Uterus (tissue), 4 donors: ENCODE measurements around the gene KCTD1. TPM values are rescaled to one million over a fixed set of nuclear protein-coding genes. Genes with fewer than 3 reads are reported as not detected.

Experiments used
- DNase-seq, 2 donors: peaks; one replicate each; pipeline ENCODE4 v3.0.0-alpha.2; 2019 to 2020
- H3K27ac ChIP-seq, 2 donors: fragments of 200-600 bp; sonication (generic); 1 replicate in 1 of 2; 2 replicates in 1 of 2; pipeline ENCODE4 v1.5.1; 2016 to 2018
- H3K27me3 ChIP-seq, 2 donors: fragments of 200-600 bp; sonication (generic); one replicate each; pipeline ENCODE4 v1.5.1; 2018 to 2019; ENCODE audit warnings: control low read depth in 1 of 2
- H3K36me3 ChIP-seq, 2 donors: fragments of 200-600 bp; sonication (generic); one replicate each; pipeline ENCODE4 v1.5.1; 2019; ENCODE audit warnings: control low read depth in 1 of 2
- H3K4me1 ChIP-seq, 2 donors: fragments of 200-600 bp; sonication (generic); one replicate each; pipeline ENCODE4 v1.5.1; 2018 to 2019; ENCODE audit warnings: control low read depth in 1 of 2
- H3K4me3 ChIP-seq, 2 donors: fragments of 200-600 bp; sonication (generic); 1 replicate in 1 of 2; 2 replicates in 1 of 2; pipeline ENCODE4 v1.5.1; 2018 to 2019; ENCODE audit warnings: mild to moderate bottlenecking in 1 of 2
- H3K9me3 ChIP-seq, 2 donors: fragments of 200-600 bp; sonication (generic); one replicate each; pipeline ENCODE4 v1.5.1; 2019; ENCODE audit warnings: control low read depth in 1 of 2
- CTCF ChIP-seq, 4 experiments: fragments of 200-600 bp in 2 of 4; fragments of 450-650 bp in 2 of 4; sonication (generic) in 2 of 4; IDR thresholded peaks; one replicate each; pipeline ENCODE4 v1.5.1; 2016 to 2019; ENCODE audit warnings: antibody characterized with exemption in 4 of 4, mild to moderate bottlenecking in 2 of 4, moderate library complexity in 1 of 4
- POLR2A ChIP-seq, 2 donors: fragments of 450-650 bp; IDR thresholded peaks; one replicate each; pipeline ENCODE4 v1.6.1; 2016; ENCODE audit warnings: antibody characterized with exemption in 2 of 2, mild to moderate bottlenecking in 1 of 2, moderate library complexity in 1 of 2
- intact Hi-C: fragments of 100-400 bp; cut with DNase I; formaldehyde crosslinking; loops from one replicate; pipeline ENCODE4 v1.15.1; 2023; ENCODE audit warnings: low total_unique reads
- total RNA-seq, 4 donors: library from RNA; depleted of rRNA in 3 of 4; stranded (reverse); fragments of >200 nt in 3 of 4; gene quantifications; one replicate each; pipeline versions ENCODE4 v1.1.0 to v1.2.4, GENCODE V29; 2014 to 2023
- donor health status: DM: yes; HTN: yes; CAD: no.

The KCTD1 gene
- total RNA-seq, 4 donors from 2014 or later, result 1.2 to 41.3 (median 11.7) TPM

- intact Hi-C loops, result no loop called here
- Histone ChIP-seq H3K36me3 (no peaks in the 10 kb centered on the region), H3K27me3 (no peaks in the 10 kb centered on the region), H3K9me3 (no peaks in the 10 kb centered on the region), H3K27ac (no peak overlapping the region), H3K4me1 (no peaks in the 10 kb centered on the region), H3K4me3 (no peak overlapping the region)
- no peak for DNase-seq
- TF ChIP-seq CTCF (IDR thresholded peaks at IDR 0.05) (no peak), POLR2A (IDR thresholded peaks at IDR 0.05) (no peak)
Measured at GRCh38 chr18:26474542-26474941, 73.8 kb downstream of the KCTD1 start.

DNA sequence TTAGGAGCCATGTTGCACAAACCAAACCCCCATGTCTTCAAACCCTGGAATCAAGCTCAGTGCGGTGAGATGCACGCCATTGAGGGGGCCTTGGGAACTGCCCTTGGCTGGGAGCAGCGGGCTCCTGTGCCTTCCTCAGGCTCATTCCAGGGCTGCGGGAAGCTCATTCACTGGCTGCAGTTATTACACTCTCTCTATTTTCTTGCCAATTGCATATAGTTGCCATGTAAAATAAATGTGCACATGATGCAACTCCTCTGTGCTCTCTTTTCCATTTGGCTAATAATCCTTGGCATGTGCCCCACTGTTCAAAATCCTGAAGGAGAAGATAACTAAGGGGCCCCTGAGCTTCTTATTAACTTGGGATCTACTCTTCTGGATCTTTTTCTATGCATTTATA is 74.7 kb downstream of the KCTD1 start:
- intact Hi-C loops, result no loop called here
- H3K4me3 ChIP-seq, result no peak overlapping the region
- H3K36me3 ChIP-seq, result no peaks in the 10 kb centered on the region
- no peak for DNase-seq
- H3K4me1 ChIP-seq, result no peaks in the 10 kb centered on the region
- TF ChIP-seq POLR2A (IDR thresholded peaks at IDR 0.05), result no peak
- TF ChIP-seq CTCF (IDR thresholded peaks at IDR 0.05), result no peak
- no peaks in the 10 kb centered on the region for H3K27me3 ChIP-seq
- H3K9me3 ChIP-seq, result no peaks in the 10 kb centered on the region
- H3K27ac ChIP-seq, result no peak overlapping the region

DNA sequence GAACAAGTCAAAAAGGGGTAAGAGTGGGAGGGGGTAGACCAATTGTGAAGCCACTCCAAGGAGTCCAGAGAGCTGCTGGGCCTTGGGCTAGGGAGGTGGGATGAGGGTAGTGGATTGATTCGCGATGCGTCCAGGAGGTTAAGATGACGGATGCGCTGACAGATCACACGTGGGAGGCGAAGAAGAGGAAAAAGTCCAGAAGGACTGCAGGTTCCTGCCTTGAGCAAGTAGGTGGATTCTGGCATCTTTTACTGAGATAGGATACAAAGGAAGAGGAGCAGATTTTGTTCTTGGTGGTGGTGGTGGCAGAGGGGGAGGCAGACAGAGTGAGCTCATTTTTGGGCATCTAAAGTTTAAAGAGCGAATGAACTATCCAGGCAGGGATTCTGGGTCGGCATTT is 76.5 kb downstream of the KCTD1 start:
- Histone ChIP-seq H3K27ac (no peak overlapping the region), H3K4me3 (no peak overlapping the region), H3K9me3 (no peaks in the 10 kb centered on the region), H3K4me1 (no peaks in the 10 kb centered on the region), H3K27me3 (no peaks in the 10 kb centered on the region), H3K36me3 (no peaks in the 10 kb centered on the region)
- intact Hi-C loops, result no loop called here
- TF ChIP-seq CTCF (IDR thresholded peaks at IDR 0.05), result no peak
- TF ChIP-seq POLR2A (IDR thresholded peaks at IDR 0.05), result no peak
- no peak for DNase-seq

- intact Hi-C loops, result no loop called here
- Histone ChIP-seq H3K9me3 (no peaks in the 10 kb centered on the region), H3K4me1 (no peaks in the 10 kb centered on the region), H3K27ac (no peak overlapping the region), H3K4me3 (no peak overlapping the region), H3K36me3 (no peaks in the 10 kb centered on the region), H3K27me3 (no peaks in the 10 kb centered on the region)
- no peak for TF ChIP-seq CTCF (IDR thresholded peaks at IDR 0.05)
- no peak for TF ChIP-seq POLR2A (IDR thresholded peaks at IDR 0.05)
- no peak for DNase-seq
Measured at GRCh38 chr18:26471027-26471426, 77.3 kb downstream of the KCTD1 start.

GRCh38 chr18:26470011-26470637 is 78.2 kb downstream of the KCTD1 start:
- H3K9me3 ChIP-seq, result no peaks in the 10 kb centered on the region

More at GRCh38 chr18:26470011-26470637, 78.2 kb downstream of the KCTD1 start:
- H3K27ac ChIP-seq, result no peak overlapping the region
- H3K4me1 ChIP-seq, result no peaks in the 10 kb centered on the region
- intact Hi-C loops, result no loop called here
- TF ChIP-seq POLR2A (IDR thresholded peaks at IDR 0.05) (no peak), CTCF (IDR thresholded peaks at IDR 0.05) (no peak)
- no peak overlapping the region for H3K4me3 ChIP-seq
- no peak for DNase-seq
- no peaks in the 10 kb centered on the region for H3K27me3 ChIP-seq
- H3K36me3 ChIP-seq, result no peaks in the 10 kb centered on the region
